H1 (cell line): ENCODE measurements around the gene VSTM2B. TPM values are rescaled to one million over a fixed set of nuclear protein-coding genes. Genes with fewer than 3 reads are reported as not detected.

ENCODE experiments used
- CTCF ChIA-PET: fragments of 300-600 bp; sonication (Branson Sonifier 250); formaldehyde crosslinking; loops from one replicate; lab custom pipeline; 2021; ENCODE audit not compliant: partially characterized antibody; lab: Charles Lee
- POLR2A ChIA-PET: fragments of 300-600 bp; sonication (Branson Sonifier 250); formaldehyde crosslinking; loops from one replicate; lab custom pipeline; 2021; ENCODE audit warnings: inconsistent platforms; ENCODE audit not compliant: partially characterized antibody; lab: Charles Lee
- DNase-seq, 2 experiments: peaks; one replicate each; pipeline versions ENCODE4 v3.0.0 to v3.0.0-alpha.2; 2010 to 2022; ENCODE audit warnings: low spot score in 2 of 2, low read depth in 1 of 2, mixed read lengths in 1 of 2
- FAIRE-seq: peaks from 2 replicates; lab custom pipeline; 2011; peaks lifted over from hg19 to GRCh38; lab: Jason Lieb, UNC
- H2AFZ ChIP-seq: 2 replicates; pipeline ENCODE4 v1.8.1; 2012; ENCODE audit warnings: low read length, inconsistent platforms
- H2AK5ac ChIP-seq: 2 replicates; pipeline ENCODE4 v1.6.1; 2013; ENCODE audit warnings: low read depth, low read length
- H2BK120ac ChIP-seq: replicated peaks from 2 replicates; pipeline ENCODE3; 2013; ENCODE audit warnings: low read depth, low read length, inconsistent platforms
- H2BK12ac ChIP-seq: 2 replicates; pipeline ENCODE4 v1.6.1; 2013; ENCODE audit warnings: low read depth, low read length
- H2BK15ac ChIP-seq: 2 replicates; pipeline ENCODE4 v1.6.1; 2013; ENCODE audit warnings: low read length
- H2BK20ac ChIP-seq: 2 replicates; pipeline ENCODE4 v1.6.1; 2013; ENCODE audit warnings: low read length
- H2BK5ac ChIP-seq: 2 replicates; pipeline ENCODE4 v1.6.1; 2013; ENCODE audit warnings: low read depth, low read length
- H3K14ac ChIP-seq: 2 replicates; pipeline ENCODE4 v1.6.1; 2013; ENCODE audit warnings: inconsistent platforms; ENCODE audit not compliant: insufficient read length
- H3K18ac ChIP-seq: 2 replicates; pipeline ENCODE4 v1.6.1; 2013; ENCODE audit warnings: low read length; ENCODE audit errors: extremely low read depth
- H3K23ac ChIP-seq: 2 replicates; pipeline ENCODE4 v1.6.1; 2013; ENCODE audit warnings: inconsistent platforms; ENCODE audit not compliant: insufficient read length
- H3K23me2 ChIP-seq: 2 replicates; pipeline ENCODE4 v1.6.1; 2013; ENCODE audit warnings: low read depth, low read length
- H3K27ac ChIP-seq: 2 replicates; pipeline ENCODE4 v1.6.1; 2011; ENCODE audit warnings: low read depth, low read length, inconsistent platforms
- H3K27me3 ChIP-seq, 4 experiments: replicated peaks in 1 of 4; 1 replicate in 1 of 4; 2 replicates in 3 of 4; pipeline versions ENCODE4 v1.6.1 to v1.8.1; 2011 to 2013; ENCODE audit warnings: low read length in 3 of 4, mild to moderate bottlenecking in 3 of 4, inconsistent platforms in 2 of 4, mixed read lengths in 2 of 4, moderate library complexity in 1 of 4; ENCODE audit not compliant: control insufficient read depth in 3 of 4, insufficient read depth in 3 of 4; ENCODE audit errors: extremely low read depth in 1 of 4
- H3K36me3 ChIP-seq, 4 experiments: 2 replicates each; pipeline versions ENCODE4 v1.6.1 to v1.8.1; 2011 to 2013; ENCODE audit warnings: mild to moderate bottlenecking in 4 of 4, low read length in 3 of 4, moderate library complexity in 2 of 4, control low read depth in 1 of 4, inconsistent platforms in 1 of 4; ENCODE audit not compliant: insufficient read depth in 4 of 4, control insufficient read depth in 2 of 4
- H3K4ac ChIP-seq: replicated peaks from 2 replicates; pipeline ENCODE3; 2013; ENCODE audit warnings: low read length, low read depth, mixed read lengths, inconsistent platforms; ENCODE audit not compliant: insufficient read length
- H3K4me1 ChIP-seq, 4 experiments: replicated peaks in 1 of 4; 1 replicate in 1 of 4; 2 replicates in 3 of 4; pipeline versions ENCODE4 v1.6.1 to v1.8.1; 2011 to 2013; ENCODE audit warnings: low read length in 3 of 4, inconsistent platforms in 2 of 4, mixed read lengths in 1 of 4; ENCODE audit not compliant: insufficient read depth in 4 of 4, control insufficient read depth in 3 of 4
- H3K4me2 ChIP-seq, 2 experiments: 2 replicates each; pipeline versions ENCODE4 v1.6.1 to v1.8.1; 2011 to 2013; ENCODE audit warnings: low read depth in 2 of 2, low read length in 2 of 2, control low read depth in 1 of 2, inconsistent platforms in 1 of 2, mild to moderate bottlenecking in 1 of 2; ENCODE audit not compliant: insufficient read depth in 1 of 2
- H3K4me3 ChIP-seq, 4 experiments: fragments of 200-600, 300-600 bp in 1 of 4; sonication (generic), shearing (Covaris generic), sonication (Bioruptor Twin) in 1 of 4; 2 replicates each; pipeline versions ENCODE4 v1.5.1 to v1.8.1; 2011 to 2016; ENCODE audit warnings: low read length in 4 of 4, low read depth in 3 of 4, control low read depth in 2 of 4, inconsistent platforms in 2 of 4, mild to moderate bottlenecking in 2 of 4, mixed read lengths in 1 of 4, moderate library complexity in 1 of 4; ENCODE audit not compliant: insufficient read depth in 2 of 4; ENCODE audit errors: extremely low read depth in 1 of 4
- H3K56ac ChIP-seq: replicated peaks from 2 replicates; pipeline ENCODE3; 2013; ENCODE audit warnings: low read depth, mild to moderate bottlenecking, mixed read lengths, low read length, inconsistent platforms; ENCODE audit not compliant: insufficient read length
- H3K79me1 ChIP-seq: 2 replicates; pipeline ENCODE4 v1.6.1; 2013; ENCODE audit warnings: low read depth, low read length, control low read depth
- H3K79me2 ChIP-seq, 2 experiments: 2 replicates each; pipeline versions ENCODE4 v1.6.1 to v1.8.1; 2012 to 2013; ENCODE audit warnings: low read length in 2 of 2, mild to moderate bottlenecking in 2 of 2, inconsistent platforms in 1 of 2; ENCODE audit not compliant: insufficient read depth in 2 of 2, control insufficient read depth in 1 of 2
- H3K9ac ChIP-seq, 4 experiments: replicated peaks in 1 of 4; 1 replicate in 1 of 4; 2 replicates in 3 of 4; pipeline versions ENCODE4 v1.6.1 to v1.8.1; 2011 to 2013; ENCODE audit warnings: low read depth in 3 of 4, low read length in 3 of 4, control low read depth in 2 of 4, mild to moderate bottlenecking in 2 of 4, moderate library complexity in 2 of 4, inconsistent platforms in 1 of 4; ENCODE audit errors: extremely low read depth in 1 of 4
- H3K9me3 ChIP-seq, 2 experiments: 2 replicates each; pipeline versions ENCODE4 v1.6.1 to v1.8.1; 2012 to 2013; ENCODE audit warnings: mild to moderate bottlenecking in 2 of 2, moderate library complexity in 2 of 2, control low read depth in 1 of 2, inconsistent platforms in 1 of 2, low read depth in 1 of 2, low read length in 1 of 2, mixed read lengths in 1 of 2; ENCODE audit not compliant: insufficient read depth in 2 of 2
- H4K20me1 ChIP-seq, 2 experiments: replicated peaks in 1 of 2; 2 replicates each; pipeline versions ENCODE3 to v1.8.1; 2011 to 2013; ENCODE audit warnings: inconsistent platforms in 2 of 2, low read length in 2 of 2, mild to moderate bottlenecking in 1 of 2; ENCODE audit not compliant: insufficient read depth in 2 of 2, control insufficient read depth in 1 of 2
- H4K5ac ChIP-seq: 2 replicates; pipeline ENCODE4 v1.6.1; 2013; ENCODE audit warnings: low read length, low read depth, mixed read lengths, inconsistent platforms; ENCODE audit not compliant: insufficient read length
- H4K8ac ChIP-seq: 2 replicates; pipeline ENCODE4 v1.8.0; 2013; ENCODE audit warnings: mild to moderate bottlenecking, moderate library complexity, low read length, inconsistent platforms; ENCODE audit not compliant: insufficient read depth; ENCODE audit errors: extremely low read depth
- H4K91ac ChIP-seq: replicated peaks from 2 replicates; pipeline ENCODE3; 2013; ENCODE audit warnings: low read length, mixed read lengths, inconsistent platforms; ENCODE audit not compliant: insufficient read length
- BCL11A ChIP-seq, 2 experiments: IDR thresholded peaks; one replicate each; pipeline ENCODE4 v1.6.1; 2011; ENCODE audit warnings: low read depth in 2 of 2, low read length in 2 of 2, mild to moderate bottlenecking in 2 of 2
- CBX5 ChIP-seq: fragments of 300-800, 300-1000 bp; sonication (generic); IDR thresholded peaks from 2 replicates; pipeline ENCODE4 v1.7.1; 2016; ENCODE audit warnings: antibody characterized with exemption, low read length, low read depth
- CREB1 ChIP-seq: IDR thresholded peaks from 2 replicates; pipeline ENCODE4 v1.6.1; 2012; ENCODE audit warnings: inconsistent platforms
- JUN ChIP-seq: IDR thresholded peaks from 2 replicates; pipeline ENCODE4 v1.6.1; 2011; ENCODE audit warnings: low read depth, mild to moderate bottlenecking, improper control_type of control experiment, low read length
- KDM4A ChIP-seq: IDR thresholded peaks from one replicate; pipeline ENCODE4 v1.7.1; 2012; ENCODE audit warnings: low read depth, mild to moderate bottlenecking, moderate library complexity, low read length, inconsistent platforms; ENCODE audit not compliant: severe bottlenecking
- NRF1 ChIP-seq: IDR thresholded peaks from 2 replicates; pipeline ENCODE4 v1.6.1; 2011; ENCODE audit warnings: mild to moderate bottlenecking, low read depth, low read length, improper control_type of control experiment
- POLR2AphosphoS5 ChIP-seq: IDR thresholded peaks from 2 replicates; pipeline ENCODE4 v1.6.1; 2011; ENCODE audit warnings: low read depth, low read length
- RXRA ChIP-seq: IDR thresholded peaks from 2 replicates; pipeline ENCODE4 v1.6.1; 2011; ENCODE audit warnings: low read depth, mild to moderate bottlenecking, low read length, moderate library complexity; ENCODE audit not compliant: insufficient read depth
- SIRT6 ChIP-seq: IDR thresholded peaks from one replicate; pipeline ENCODE4 v1.7.1; 2012; ENCODE audit warnings: low read length, inconsistent platforms
- SUZ12 ChIP-seq: fragments of 200-600 bp; sonication (generic); IDR thresholded peaks from 2 replicates; pipeline ENCODE4 v1.6.1; 2012; ENCODE audit warnings: mild to moderate bottlenecking, inconsistent platforms, low read length, moderate library complexity, mixed read lengths
- TAF7 ChIP-seq: optimal IDR thresholded peaks from 2 replicates; pipeline ENCODE3; 2011; ENCODE audit warnings: low read depth, mild to moderate bottlenecking, inconsistent platforms, low read length, moderate library complexity, borderline replicate concordance
- TBP ChIP-seq: IDR thresholded peaks from 2 replicates; pipeline ENCODE4 v1.6.1; 2011; ENCODE audit warnings: low read depth, low read length, improper control_type of control experiment
- USF2 ChIP-seq: IDR thresholded peaks from 2 replicates; pipeline ENCODE4 v1.6.1; 2011; ENCODE audit warnings: low read length, improper control_type of control experiment
- WGBS, 2 experiments: shearing (Covaris generic) in 1 of 2; methylation state at CpG; one replicate each; pipeline versions ENCODE4 v1.1.6 to v1.1.7; 2013 to 2015; ENCODE audit warnings: low lambda C conversion rate in 2 of 2, mixed read lengths in 2 of 2, inconsistent platforms in 1 of 2, low coverage in 1 of 2, missing lambda C conversion rate in 1 of 2; ENCODE audit not compliant: insufficient replicate concordance in 2 of 2, insufficient coverage in 1 of 2, insufficient read length in 1 of 2; ENCODE audit errors: extremely low coverage in 1 of 2, missing lambda C conversion rate in 1 of 2; 5-methylcytosine and 5-hydroxymethylcytosine counted together
- polyA plus RNA-seq, 7 experiments: library from polyadenylated mRNA; depleted of rRNA in 3 of 7; stranded (reverse) in 5 of 7; unstranded in 2 of 7; fragments of >200 nt in 5 of 7; fragments of 200-250 nt in 2 of 7; gene quantifications; 1 replicate in 5 of 7; 2 replicates in 1 of 7; 4 replicates in 1 of 7; pipeline versions ENCODE4 v1.2.1 to v1.2.3, GENCODE V29; 2011 to 2013; ENCODE audit warnings: missing spikeins in 2 of 7, mixed read lengths in 2 of 7
- total RNA-seq: library from RNA; stranded (reverse); fragmentation: NEBNext Ultra II Directional; extraction: Animal tissue kit (Norgen Biotek cat#: 25700); gene quantifications from 2 replicates; pipeline ENCODE4 v1.2.1, GENCODE V29; 2021

VSTM2B gene
- total and polyA plus RNA-seq, 2 of the 8 experiments (the other 6 are each of a cell fraction or from before 2014, with no cell fraction given): 0.82 to 1.5 TPM

GRCh38 chr19:29501816-29502580, 23.8 kb upstream of the VSTM2B start:
- Histone ChIP-seq H3K18ac (no peak overlapping the region), H2BK120ac (no peak overlapping the region), H4K20me1 (no peaks in the 10 kb centered on the region), H3K56ac (no peak overlapping the region), H3K4me2 (no peak overlapping the region), H2BK12ac (no peak overlapping the region), H3K79me2 (no peaks in the 10 kb centered on the region), H4K8ac (no peak overlapping the region; the same call in 1 of the 2 replicates), H3K4ac (no peak overlapping the region), H3K4me3 (no peak overlapping the region), H3K36me3 (no peaks in the 10 kb centered on the region), H2AK5ac (no peak overlapping the region), H3K23me2 (no peaks in the 10 kb centered on the region), H4K91ac (no peak overlapping the region), H2BK20ac (no peak overlapping the region), H3K14ac (no peak overlapping the region), H2AFZ (no peak overlapping the region), H3K27ac (no peak overlapping the region), H4K5ac (no peak overlapping the region), H3K23ac (no peak overlapping the region), H3K9me3 (no peaks in the 10 kb centered on the region), H2BK5ac (no peak overlapping the region), H2BK15ac (no peak overlapping the region), H3K79me1 (no peaks in the 10 kb centered on the region), H3K4me1 (peaks cover 2 to 4% (median 3%) of the 10 kb centered on the region in 4 experiments; a peak in 6 of 7 replicates), H3K27me3 (no peaks in the 10 kb centered on the region), H3K9ac (no peak overlapping the region)
- ChIA-PET CTCF (interaction anchor here (1.4 kb wide), 1 partner anchor 86 kb away, joined by 3 read pairs; no protein-coding TSS in a partner anchor), POLR2A (no interaction called here)
- 90% methylated on average over 18 of the region's 18 CpGs; no CpG with 5 or more reads in 1 of the 2 experiments for WGBS, 2 experiments
- FAIRE-seq (no peak), DNase-seq (no peak)
- no peak for TF ChIP-seq SUZ12
- TF ChIP-seq BCL11A (IDR thresholded peaks at IDR 0.05; ENCODE audit: low read depth in 2 of 2, low read length in 2 of 2): no peak
- TF ChIP-seq CBX5: no peak
- TF ChIP-seq USF2: no peak
- TF ChIP-seq RXRA: no peak
- TF ChIP-seq TBP: no peak
- no peak for TF ChIP-seq TAF7
- no peak for TF ChIP-seq SIRT6
- no peak for TF ChIP-seq CREB1
- no peak for TF ChIP-seq JUN
- no peak for TF ChIP-seq NRF1
- TF ChIP-seq POLR2AphosphoS5: no peak
- no peak for TF ChIP-seq KDM4A
